ENCODE measurements around the gene CTRL. TPM values are rescaled to one million over a fixed set of nuclear protein-coding genes. Genes with fewer than 3 reads are reported as not detected.
A peak's percentile ranks its signal among the peaks of the same experiment; 100 is the strongest.
"Not testable (repeated sequence)": the region's sequence is repeated elsewhere in the genome, so short reads cannot be mapped to it uniquely, and the experiment has no call there.

Gene CTRL
- total RNA-seq, 2 donors from 2014 or later = 4.0 to 6.1 TPM

DNA sequence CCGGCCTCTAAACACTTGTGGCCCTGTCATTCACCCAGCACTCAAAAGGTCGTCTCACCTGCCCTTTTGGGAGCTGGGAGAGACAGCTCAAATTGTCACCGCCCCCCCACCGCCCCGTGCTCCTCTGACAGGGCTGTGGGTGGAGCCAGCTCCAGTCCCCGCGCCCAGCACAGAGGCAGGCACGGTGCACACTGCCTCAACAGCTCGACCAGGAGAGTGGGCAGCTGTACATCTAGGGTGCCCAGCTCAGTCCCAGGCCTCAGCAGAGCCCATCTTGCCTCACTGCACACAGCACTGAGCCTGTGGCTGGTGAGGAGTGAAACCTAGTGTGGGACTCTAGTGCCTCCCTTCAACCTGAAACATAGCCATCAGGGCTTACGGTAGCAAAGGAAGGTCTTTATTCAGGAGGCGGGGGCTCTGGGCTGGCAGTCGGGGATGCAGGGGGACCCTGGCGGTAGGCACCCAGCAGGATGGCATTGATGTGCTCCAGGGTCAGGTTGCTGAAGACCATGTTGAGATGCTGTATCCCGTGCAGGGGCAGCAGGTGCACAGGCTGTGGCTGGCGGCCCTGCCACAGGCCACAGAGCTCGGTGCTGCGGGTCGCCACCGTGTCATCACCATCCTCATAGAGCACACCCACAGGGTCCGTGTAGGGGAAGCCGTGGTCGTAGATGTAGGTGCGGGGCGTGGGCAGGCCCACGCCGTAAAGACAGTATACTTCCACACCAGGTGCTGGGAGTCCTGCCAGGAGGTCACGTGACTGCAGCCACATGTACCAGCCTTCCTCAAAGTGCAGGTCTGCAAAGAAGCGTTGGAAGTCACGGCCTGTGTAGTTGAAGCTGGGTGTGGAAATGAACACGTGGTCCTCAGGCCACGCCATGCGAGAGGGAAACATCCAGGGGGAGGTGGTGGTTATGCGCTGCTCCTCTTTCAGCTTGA is 8.1 kb upstream of the CTRL start:
- ATAC-seq (replicated peaks) = no peak
- Mint-ChIP-seq H3K9me3 (no peaks in the 10 kb centered on the region), H3K4me3 (peak overlapping the region; percentile 48), H3K27me3 (no peaks in the 10 kb centered on the region), H3K27ac (no peak overlapping the region), H3K4me1 (peaks cover 18% of the 10 kb centered on the region), H3K36me3 (ENCODE audit: low read depth) (peaks cover 32% of the 10 kb centered on the region)

DNA sequence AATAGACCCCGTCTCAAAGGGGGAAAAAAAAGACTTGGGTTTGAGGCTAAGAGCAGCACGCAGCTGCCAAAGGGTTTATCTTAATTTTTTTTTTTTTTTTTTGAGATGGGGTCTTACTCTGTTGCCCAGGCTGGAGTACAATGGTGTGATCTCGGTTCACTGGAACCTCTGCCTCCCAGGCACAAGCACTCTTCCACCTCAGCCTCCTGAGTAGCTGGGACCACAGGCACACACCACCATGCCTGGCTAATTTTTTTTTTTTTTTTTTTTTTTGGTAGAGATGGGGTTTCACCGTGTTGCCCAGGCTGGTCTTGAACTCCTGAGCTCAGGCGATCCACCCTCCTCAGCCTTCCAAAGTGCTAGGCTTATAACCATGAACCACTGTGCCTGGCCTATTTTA is 6.1 kb upstream of the CTRL start:
- H3K27me3 Mint-ChIP-seq; H3K9me3 Mint-ChIP-seq; ATAC-seq (replicated peaks): not testable (repeated sequence)
- Mint-ChIP-seq H3K27ac (peak overlapping the region; percentile 99), H3K4me1 (peaks cover 18% of the 10 kb centered on the region), H3K36me3 (ENCODE audit: low read depth) (peaks cover 53% of the 10 kb centered on the region), H3K4me3 (peak overlapping the region; percentile 81)

DNA sequence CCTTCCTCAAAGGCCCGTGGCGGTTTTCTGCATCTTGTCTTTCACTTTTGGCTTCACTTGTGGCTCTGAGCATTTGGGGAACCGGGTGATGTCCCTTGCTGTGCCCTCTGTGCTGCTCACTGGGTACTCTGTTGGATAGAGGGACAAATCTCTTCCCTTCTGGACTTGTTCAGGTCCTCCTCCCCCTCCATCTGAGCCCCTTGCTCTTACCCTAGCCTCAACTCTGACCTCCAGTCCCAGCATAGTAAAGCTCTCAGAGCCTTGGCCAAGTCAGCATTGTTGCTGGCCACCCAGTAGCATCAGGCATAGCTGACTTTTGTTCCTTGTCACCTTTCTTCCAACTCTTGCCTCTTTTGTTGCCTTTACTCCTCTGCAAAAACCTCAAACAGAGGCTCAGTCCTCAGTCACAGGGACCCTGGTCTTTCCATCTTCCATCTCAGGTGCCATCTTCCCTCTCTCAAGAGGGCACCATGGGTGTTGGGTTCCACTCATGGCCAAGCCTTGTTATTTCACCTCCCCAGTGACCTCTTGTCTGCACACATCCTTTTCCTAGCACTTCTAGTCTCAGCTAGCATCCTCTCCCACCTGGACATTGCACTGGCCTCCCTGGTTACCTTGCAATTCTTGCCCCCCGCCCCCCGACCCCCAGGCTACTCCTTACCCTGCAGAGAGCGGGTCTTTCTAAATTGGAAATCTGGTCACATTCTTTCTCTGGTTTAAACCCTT is 5.4 kb upstream of the CTRL start:
- H3K4me1 Mint-ChIP-seq = peaks cover 18% of the 10 kb centered on the region

DNA sequence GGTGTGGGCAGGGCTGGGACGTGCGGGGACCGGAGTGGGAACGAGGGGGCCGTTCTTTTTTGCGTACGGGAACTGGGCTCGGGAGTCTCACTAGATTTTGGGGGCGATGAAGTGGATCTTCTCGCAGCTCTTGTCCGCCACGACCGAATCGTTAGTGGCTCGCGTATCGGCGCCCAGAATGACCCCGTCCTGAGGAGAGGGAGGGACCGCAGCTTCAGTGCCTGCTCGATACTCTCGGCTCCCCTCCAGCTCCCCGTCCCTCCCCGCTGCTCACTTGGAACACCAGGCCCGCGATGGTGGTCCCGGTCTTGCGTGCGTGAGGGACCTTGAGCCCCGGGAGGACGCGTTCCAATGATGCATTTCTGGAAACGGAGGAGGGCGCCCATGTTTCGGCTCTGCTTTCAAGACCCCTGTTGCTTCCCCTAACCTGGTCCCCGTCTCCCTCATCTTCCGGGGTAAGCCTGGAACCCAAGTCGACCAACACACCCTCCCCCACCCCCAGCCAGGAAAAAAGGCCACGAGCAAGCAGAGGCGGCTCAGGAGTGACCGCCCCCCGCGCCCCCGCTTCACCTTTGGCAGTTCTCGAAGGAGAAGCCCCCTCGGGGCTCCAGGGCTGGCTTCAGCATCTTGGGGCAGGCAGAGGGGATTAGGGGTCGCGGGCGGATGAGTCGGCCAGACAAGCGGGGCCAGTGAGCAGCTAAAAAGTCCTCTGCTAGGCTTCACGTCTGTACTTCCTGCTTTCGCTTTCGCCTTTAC is 4.6 kb upstream of the CTRL start, which contains the start of gene PSMB10:
TSS of gene PSMB10 (minus strand) at position 727 of the 756 bp plus-strand sequence. CDS start at position 626, 101 bp downstream.
- Mint-ChIP-seq H3K4me1 (peaks cover 18% of the 10 kb centered on the region), H3K4me3 (peak within 1 kb of the TSS; percentile 81), H3K27me3 (no peaks in the 10 kb centered on the region), H3K27ac (peak within 1 kb of the TSS; percentile 99), H3K9me3 (no peaks in the 10 kb centered on the region), H3K36me3 (ENCODE audit: low read depth) (peaks cover 63% of the 10 kb centered on the region)
- ATAC-seq (replicated peaks) = peak; percentile 3

More for the DNA sequence above, 5.4 kb upstream of the CTRL start:
- H3K27me3 Mint-ChIP-seq = no peaks in the 10 kb centered on the region
- no peaks in the 10 kb centered on the region for H3K9me3 Mint-ChIP-seq
- peak; percentile 63 for ATAC-seq (replicated peaks)
- H3K27ac Mint-ChIP-seq = peak overlapping the region; percentile 99
- peak overlapping the region; percentile 81 for H3K4me3 Mint-ChIP-seq
- peaks cover 60% of the 10 kb centered on the region for H3K36me3 Mint-ChIP-seq (ENCODE audit: low read depth)

DNA sequence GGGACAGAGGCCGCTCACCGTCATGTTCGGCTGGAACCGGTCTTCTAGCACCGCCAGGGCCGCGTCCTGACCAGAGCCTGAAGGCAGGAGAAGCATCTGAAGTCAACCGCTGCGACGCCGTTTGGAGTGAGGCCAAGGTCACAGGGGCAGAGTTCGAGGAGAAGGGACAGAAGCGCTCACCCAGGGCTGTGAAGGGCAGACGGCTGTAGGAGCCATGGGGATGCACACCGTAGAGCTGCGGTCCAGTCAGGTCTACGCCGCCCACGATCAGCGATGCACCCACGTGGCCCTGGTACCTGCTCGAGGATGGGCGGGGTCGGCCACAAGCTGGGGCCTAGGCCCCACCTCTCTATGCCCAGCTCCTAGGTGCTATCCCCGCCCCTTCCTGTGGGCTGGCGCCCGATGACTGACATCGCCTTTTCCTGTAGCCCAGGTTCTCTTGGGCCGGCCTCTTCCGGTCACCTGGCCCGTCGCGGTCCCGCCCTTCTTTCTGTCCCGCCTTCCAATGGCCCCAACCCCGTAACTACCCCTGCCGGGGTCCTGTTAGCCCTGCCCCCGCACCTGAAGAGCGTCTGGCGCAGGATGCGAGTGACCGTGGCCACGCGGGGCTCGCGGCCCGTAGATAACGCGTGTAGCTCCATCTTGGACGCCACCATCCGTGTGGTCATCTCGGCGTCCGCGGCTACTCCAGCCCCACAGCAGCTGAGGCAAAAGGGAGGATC is 3.9 kb upstream of the CTRL start:
- H3K9me3 Mint-ChIP-seq = no peaks in the 10 kb centered on the region
- H3K27ac Mint-ChIP-seq = peak overlapping the region; percentile 99
- no peaks in the 10 kb centered on the region for H3K27me3 Mint-ChIP-seq
- H3K4me3 Mint-ChIP-seq = peak overlapping the region; percentile 81
- peaks cover 18% of the 10 kb centered on the region for H3K4me1 Mint-ChIP-seq
- ATAC-seq (replicated peaks) = peak; percentile 96
- H3K36me3 Mint-ChIP-seq (ENCODE audit: low read depth) = peaks cover 67% of the 10 kb centered on the region

DNA sequence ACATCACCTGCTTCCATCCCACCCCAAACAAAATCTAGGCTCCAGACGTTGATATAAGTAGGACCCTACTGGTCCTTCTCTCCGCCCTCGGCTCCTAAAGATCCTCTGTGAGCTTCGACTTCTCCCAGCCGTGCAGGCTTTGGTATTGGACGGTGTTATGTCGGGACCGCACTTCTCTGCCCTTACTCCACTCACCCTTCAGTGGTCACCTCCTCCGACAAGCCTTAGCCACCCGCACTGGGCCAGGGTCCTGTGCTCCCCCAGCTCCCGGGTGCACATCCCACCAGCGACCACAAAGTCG is 3.4 kb upstream of the CTRL start:
- Mint-ChIP-seq H3K27ac (peak overlapping the region; percentile 99), H3K27me3 (no peaks in the 10 kb centered on the region), H3K36me3 (ENCODE audit: low read depth) (peaks cover 73% of the 10 kb centered on the region), H3K4me3 (peak overlapping the region; percentile 81), H3K4me1 (peaks cover 15% of the 10 kb centered on the region), H3K9me3 (no peaks in the 10 kb centered on the region)
- ATAC-seq (replicated peaks) = no peak

GRCh38 chr16:67934306-67935100 is 2.8 kb upstream of the CTRL start:
- H3K27ac Mint-ChIP-seq = peak overlapping the region; percentile 99
- no peak for ATAC-seq (replicated peaks)
- peak overlapping the region; percentile 81 for H3K4me3 Mint-ChIP-seq
- peaks cover 78% of the 10 kb centered on the region for H3K36me3 Mint-ChIP-seq (ENCODE audit: low read depth)
- no peaks in the 10 kb centered on the region for H3K27me3 Mint-ChIP-seq
- no peaks in the 10 kb centered on the region for H3K9me3 Mint-ChIP-seq
- peaks cover 11% of the 10 kb centered on the region for H3K4me1 Mint-ChIP-seq

GRCh38 chr16:67933805-67934204 is 2.1 kb upstream of the CTRL start:
- Mint-ChIP-seq H3K27ac (peak overlapping the region; percentile 75), H3K4me3 (peak overlapping the region; percentile 81), H3K27me3 (no peaks in the 10 kb centered on the region), H3K9me3 (no peaks in the 10 kb centered on the region), H3K4me1 (peaks cover 11% of the 10 kb centered on the region), H3K36me3 (ENCODE audit: low read depth) (peaks cover 74% of the 10 kb centered on the region)
- no peak for ATAC-seq (replicated peaks)

DNA sequence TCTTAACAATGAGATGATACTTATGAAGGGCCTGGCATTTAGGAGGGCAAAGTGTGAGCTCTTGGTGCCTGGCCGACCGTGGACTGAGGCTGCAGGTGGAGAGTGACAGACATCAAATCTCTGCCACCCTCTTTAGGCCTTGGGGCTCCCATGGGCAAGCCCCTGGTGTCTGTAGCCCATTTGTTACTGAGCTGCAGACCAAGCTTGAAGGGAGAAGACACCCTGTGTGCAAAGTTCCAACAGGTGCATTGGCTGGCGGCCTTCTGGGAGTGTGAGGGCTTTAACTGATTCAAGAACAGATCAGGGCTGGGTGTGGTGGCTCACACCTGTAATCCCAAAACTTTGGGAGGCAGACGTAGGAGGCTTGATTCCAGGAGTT is 789 bp upstream of the CTRL start:
- no peak for ATAC-seq (replicated peaks)
- no peaks in the 10 kb centered on the region for H3K27me3 Mint-ChIP-seq
- peaks cover 11% of the 10 kb centered on the region for H3K4me1 Mint-ChIP-seq
- no peaks in the 10 kb centered on the region for H3K9me3 Mint-ChIP-seq
- no peak overlapping the region for H3K27ac Mint-ChIP-seq
- H3K36me3 Mint-ChIP-seq (ENCODE audit: low read depth) = peaks cover 83% of the 10 kb centered on the region
- H3K4me3 Mint-ChIP-seq = no peak overlapping the region

- Mint-ChIP-seq H3K9me3 (no peaks in the 10 kb centered on the region), H3K36me3 (ENCODE audit: low read depth) (peaks cover 67% of the 10 kb centered on the region), H3K27ac (no peak overlapping the region), H3K4me1 (peaks cover 6% of the 10 kb centered on the region), H3K27me3 (no peaks in the 10 kb centered on the region), H3K4me3 (no peak overlapping the region)
- ATAC-seq (replicated peaks) = no peak
Measured at GRCh38 chr16:67930678-67931211, 917 bp downstream of the CTRL start.

GRCh38 chr16:67930191-67930590 is 1.5 kb downstream of the CTRL start:
- Mint-ChIP-seq H3K36me3 (ENCODE audit: low read depth) (peaks cover 62% of the 10 kb centered on the region), H3K9me3 (no peaks in the 10 kb centered on the region), H3K4me1 (peaks cover 4% of the 10 kb centered on the region), H3K27ac (no peak overlapping the region), H3K4me3 (no peak overlapping the region), H3K27me3 (no peaks in the 10 kb centered on the region)
- no peak for ATAC-seq (replicated peaks)

DNA sequence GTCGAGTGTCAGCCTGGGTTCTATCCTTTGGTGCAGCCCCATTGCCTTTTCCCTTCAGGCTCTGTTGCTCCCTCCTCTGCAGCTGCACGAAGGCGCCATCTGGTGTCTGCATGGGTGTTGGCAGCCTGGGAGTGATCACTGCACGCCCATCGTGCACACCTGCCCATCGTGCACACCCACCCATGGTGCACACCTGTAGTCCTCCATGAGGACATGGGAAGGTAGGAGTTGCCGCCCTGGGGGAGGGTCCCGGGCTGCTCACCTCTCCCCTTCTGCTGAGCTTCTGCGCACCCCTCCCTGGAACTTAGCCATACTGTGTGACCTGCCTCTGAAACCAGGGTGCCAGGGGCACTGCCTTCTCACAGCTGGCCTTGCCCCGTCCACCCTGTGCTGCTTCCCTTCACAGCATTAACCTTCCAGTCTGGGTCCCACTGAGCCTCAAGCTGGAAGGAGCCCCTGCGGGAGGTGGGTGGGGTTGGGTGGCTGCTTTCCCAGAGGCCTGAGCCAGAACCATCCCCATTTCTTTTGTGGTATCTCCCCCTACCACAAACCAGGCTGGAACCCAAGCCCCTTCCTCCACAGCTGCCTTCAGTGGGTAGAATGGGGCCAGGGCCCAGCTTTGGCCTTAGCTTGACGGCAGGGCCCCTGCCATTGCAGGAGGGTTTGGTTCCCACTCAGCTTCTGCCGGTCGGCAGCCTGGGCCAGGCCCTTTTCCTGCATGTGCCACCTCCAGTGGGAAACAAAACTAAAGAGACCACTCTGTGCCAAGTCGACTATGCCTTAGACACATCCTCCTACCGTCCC is 2.9 kb downstream of the CTRL start:
- Mint-ChIP-seq H3K4me1 (no peaks in the 10 kb centered on the region), H3K27ac (peak overlapping the region; percentile 53), H3K27me3 (no peaks in the 10 kb centered on the region), H3K36me3 (ENCODE audit: low read depth) (peaks cover 47% of the 10 kb centered on the region), H3K4me3 (no peak overlapping the region), H3K9me3 (no peaks in the 10 kb centered on the region)
- peak; percentile 82 for ATAC-seq (replicated peaks)

Measured in activated T-helper 17 cell treated with anti-CD3 and anti-CD28 coated beads, Interleukin-2, amount 50 U/mL, for 72 hours (primary cell).